Panc1 (cell line): ENCODE data around the gene TMEM120B. TPM values are rescaled to one million over a fixed set of nuclear protein-coding genes. Genes with fewer than 3 reads are reported as not detected.
A peak's percentile ranks its signal among the peaks of the same experiment; 100 is the strongest.

Source experiments
- ATAC-seq: fragments of 200-7000 bp; cut with Tn5 transposase; 2 replicates; pipeline ENCODE4 v1.9.1; 2020; ENCODE audit warnings: mild to moderate bottlenecking, moderate library complexity
- BruUV-seq: library from RNA; stranded (reverse); fragments of 400-500 nt; replicated peaks from 2 replicates; lab custom pipeline; 2021; lab: Mats Ljungman, UMichigan
- CTCF ChIA-PET: fragments of 300-600 bp; sonication (Branson Sonifier 250); formaldehyde crosslinking; loops from one replicate; lab custom pipeline; 2022; ENCODE audit warnings: antibody characterized with exemption; lab: Charles Lee
- POLR2A ChIA-PET: fragments of 300-600 bp; sonication (Branson Sonifier 250); formaldehyde crosslinking; loops from one replicate; lab custom pipeline; 2022; ENCODE audit warnings: antibody characterized with exemption; lab: Charles Lee
- DNase-seq: peaks from one replicate; pipeline ENCODE4 v3.0.0-alpha.2; 2010; ENCODE audit warnings: low read depth, low spot score
- H3K27ac ChIP-seq: 2 replicates; pipeline ENCODE4 v1.5.1; 2011; ENCODE audit warnings: mild to moderate bottlenecking, low read length, inconsistent platforms
- H3K27me3 ChIP-seq: fragments of 200-500 bp; sonication (Bioruptor generic); 2 replicates; pipeline ENCODE4 v1.6.0; 2014; ENCODE audit warnings: low read length, inconsistent platforms; ENCODE audit not compliant: control insufficient read depth, insufficient read depth
- H3K36me3 ChIP-seq: fragments of 200-500 bp; sonication (Bioruptor generic); 2 replicates; pipeline ENCODE4 v1.5.1; 2014; ENCODE audit warnings: inconsistent platforms, mild to moderate bottlenecking, low read length, moderate library complexity; ENCODE audit not compliant: control insufficient read depth, insufficient read depth
- H3K4me1 ChIP-seq: 2 replicates; pipeline ENCODE4 v1.5.1; 2011; ENCODE audit warnings: inconsistent platforms, mild to moderate bottlenecking, low read length, moderate library complexity; ENCODE audit not compliant: control insufficient read depth, insufficient read depth
- H3K4me3 ChIP-seq, 2 experiments: 2 replicates each; pipeline ENCODE4 v1.5.1; 2011 to 2012; ENCODE audit warnings: low read depth in 2 of 2, low read length in 2 of 2, mild to moderate bottlenecking in 2 of 2, inconsistent platforms in 1 of 2, moderate library complexity in 1 of 2
- H3K9me3 ChIP-seq: fragments of 200-500 bp; sonication (Bioruptor generic); 2 replicates; pipeline ENCODE4 v1.5.1; 2014; ENCODE audit warnings: low read depth, mild to moderate bottlenecking, inconsistent platforms, low read length, moderate library complexity; ENCODE audit not compliant: control insufficient read depth, insufficient read depth
- CTCF ChIP-seq: fragments of 450-650 bp; IDR thresholded peaks from 2 replicates; pipeline ENCODE4 v1.5.1; 2017; ENCODE audit warnings: mild to moderate bottlenecking
- POLR2AphosphoS5 ChIP-seq: IDR thresholded peaks from 2 replicates; pipeline ENCODE4 v1.6.1; 2012; ENCODE audit warnings: mild to moderate bottlenecking, low read depth, low read length, moderate library complexity
- REST ChIP-seq, 2 experiments: IDR thresholded peaks; 2 replicates each; pipeline ENCODE4 v1.6.1; 2011 to 2012; ENCODE audit warnings: low read depth in 2 of 2, control low read depth in 1 of 2, low read length in 1 of 2, mild to moderate bottlenecking in 1 of 2, moderate library complexity in 1 of 2; ENCODE audit not compliant: insufficient read depth in 1 of 2
- SIN3A ChIP-seq: IDR thresholded peaks from 2 replicates; pipeline ENCODE4 v1.6.1; 2012; ENCODE audit warnings: low read depth, mild to moderate bottlenecking, low read length, moderate library complexity, borderline replicate concordance; ENCODE audit not compliant: insufficient read depth
- TCF7L2 ChIP-seq: IDR thresholded peaks from 2 replicates; pipeline ENCODE4 v1.6.1; 2011; ENCODE audit warnings: mild to moderate bottlenecking, low read depth, low read length, inconsistent platforms
- in situ Hi-C: cut with HindIII; loops from 2 replicates; pipeline ENCODE4 v1.10.0; 2016; ENCODE audit warnings: low sequenced_read_pairs, low pct_unique_long_range_greater_than_20kb
- intact Hi-C: fragments of 100-400 bp; cut with micrococcal nuclease; formaldehyde crosslinking; loops from one replicate; pipeline ENCODE4 v1.10.0; 2022; ENCODE audit not compliant: unreplicated experiment
- total RNA-seq: library from RNA; stranded (reverse); gene quantifications from one replicate; pipeline ENCODE4 v1.2.1, GENCODE V29; 2021; ENCODE audit not compliant: unreplicated experiment

Gene TMEM120B
- total RNA-seq, 1 experiment from 2014 or later = 22.3 TPM

- in situ Hi-C loops (no loop called here), intact Hi-C loops (loop anchor here (1.0 kb wide), 1 partner anchor 77 kb away; no protein-coding TSS in a partner anchor)
- no TSS peak for BruUV-seq
- no peaks in the 10 kb centered on the region for H3K9me3 ChIP-seq
- peak; percentile 79 for ATAC-seq
- no peak for TF ChIP-seq SIN3A
- TF ChIP-seq CTCF = peak; percentile 96
- no peak for TF ChIP-seq POLR2AphosphoS5
- TF ChIP-seq REST (IDR thresholded peaks at IDR 0.05; ENCODE audit: insufficient read depth in 1 of 2, low read depth in 2 of 2, low read length in 1 of 2) = no peak
- peak; percentile 47 for DNase-seq
- no peaks in the 10 kb centered on the region for H3K36me3 ChIP-seq
- H3K27me3 ChIP-seq = no peaks in the 10 kb centered on the region
- ChIA-PET CTCF (interaction anchor here (0.6 to 1.2 kb wide), 3 partner anchors 57 to 314 kb away, joined by 3 to 4 read pairs (median 4); no protein-coding TSS in a partner anchor), POLR2A (no interaction called here)
- peaks cover 25% of the 10 kb centered on the region for H3K4me1 ChIP-seq
- no peak overlapping the region for H3K4me3 ChIP-seq
- H3K27ac ChIP-seq = peak overlapping the region; percentile 5; the same call in 1 of the 2 replicates
Measured at GRCh38 chr12:121773011-121773777, 60.6 kb downstream of the TMEM120B start.

GRCh38 chr12:121774968-121775474 is 62.5 kb downstream of the TMEM120B start:
- ChIA-PET CTCF (interaction anchor here (0.6 to 1.0 kb wide), 4 partner anchors 10 to 78 kb away, joined by 4 to 10 read pairs (median 4); partner anchors contain the start of gene RHOF), POLR2A (interaction anchor here (0.7 kb wide), 1 partner anchor 117 kb away, joined by 9 read pairs; no protein-coding TSS in a partner anchor)
- intact Hi-C loops (no loop called here), in situ Hi-C loops (no loop called here)
- no TSS peak for BruUV-seq
- peaks cover 31% of the 10 kb centered on the region for H3K4me1 ChIP-seq
- no peaks in the 10 kb centered on the region for H3K36me3 ChIP-seq
- no peak for DNase-seq
- ATAC-seq = peak; percentile 18; the same call in 1 of the 2 replicates
- TF ChIP-seq TCF7L2 = no peak
- no peak for TF ChIP-seq POLR2AphosphoS5
- TF ChIP-seq CTCF = no peak
- no peak for TF ChIP-seq SIN3A
- no peak for TF ChIP-seq REST (IDR thresholded peaks at IDR 0.05; ENCODE audit: insufficient read depth in 1 of 2, low read depth in 2 of 2, low read length in 1 of 2)
- H3K9me3 ChIP-seq = no peaks in the 10 kb centered on the region
- peak overlapping the region; percentile 77 for H3K27ac ChIP-seq
- H3K27me3 ChIP-seq = no peaks in the 10 kb centered on the region
- H3K4me3 ChIP-seq = no peak overlapping the region
